GM12878 (cell line): ENCODE measurements around the gene PFN4. TPM values are rescaled to one million over a fixed set of nuclear protein-coding genes. Genes with fewer than 3 reads are reported as not detected.

Source experiments
- ATAC-seq: fragments of 200-7000 bp; cut with Tn5 transposase; 3 replicates; pipeline ENCODE4 v1.9.1; 2020; ENCODE audit warnings: mild to moderate bottlenecking, moderate library complexity
- BruUV-seq: library from RNA; stranded (reverse); fragments of 400-500 nt; replicated peaks from 2 replicates; lab custom pipeline; 2021; lab: Mats Ljungman, UMichigan
- CTCF ChIA-PET: fragments of 300-600 bp; sonication (Branson Sonifier 250); formaldehyde crosslinking; extraction: SDS; loops from one replicate; lab custom pipeline; 2021; ENCODE audit warnings: inconsistent platforms; lab: Yijun Ruan, JAX
- POLR2A ChIA-PET: fragments of 350-600 bp; formaldehyde crosslinking; extraction: SDS; loops from one replicate; lab custom pipeline; 2021; ENCODE audit warnings: inconsistent platforms; lab: Charles Lee
- RAD21 ChIA-PET: fragments of 300-600 bp; sonication (Branson Sonifier 250); formaldehyde crosslinking; loops from one replicate; lab custom pipeline; 2023; ENCODE audit warnings: antibody characterized with exemption; ENCODE audit not compliant: unreplicated experiment; lab: Charles Lee
- SMC1A ChIA-PET: fragments of 300-600 bp; sonication (Branson Sonifier 250); formaldehyde crosslinking; loops from one replicate; lab custom pipeline; 2023; ENCODE audit not compliant: unreplicated experiment, uncharacterized antibody; lab: Charles Lee
- DNase-seq: peaks from one replicate; pipeline ENCODE4 v3.0.0-alpha.2; 2011; ENCODE audit warnings: low read depth, low spot score
- FAIRE-seq: peaks from 3 replicates; lab custom pipeline; 2011; peaks lifted over from hg19 to GRCh38; lab: Jason Lieb, UNC
- H2AFZ ChIP-seq: 2 replicates; pipeline ENCODE4 v1.6.0; 2011; ENCODE audit warnings: low read depth, low read length, control low read depth; ENCODE audit not compliant: control insufficient read depth
- H3K27ac ChIP-seq: 2 replicates; pipeline ENCODE4 v1.5.1; 2011; ENCODE audit warnings: control low read depth; ENCODE audit not compliant: control insufficient read depth, insufficient read depth
- H3K27me3 ChIP-seq, 2 experiments: replicated peaks in 1 of 2; 2 replicates each; pipeline versions ENCODE4 v1.6.0 to v1.6.1; 2011; ENCODE audit warnings: low read length in 1 of 2; ENCODE audit not compliant: control insufficient read depth in 2 of 2, insufficient read depth in 2 of 2
- H3K36me3 ChIP-seq, 2 experiments: 2 replicates each; pipeline ENCODE4 v1.5.1; 2011; ENCODE audit warnings: low read length in 1 of 2; ENCODE audit not compliant: control insufficient read depth in 2 of 2, insufficient read depth in 2 of 2
- H3K4me1 ChIP-seq: 2 replicates; pipeline ENCODE4 v1.6.1; 2011; ENCODE audit warnings: mild to moderate bottlenecking, low read length, moderate library complexity, mixed read lengths; ENCODE audit not compliant: control insufficient read depth, insufficient read depth
- H3K4me2 ChIP-seq: 2 replicates; pipeline ENCODE4 v1.6.0; 2011; ENCODE audit warnings: control low read depth; ENCODE audit not compliant: control insufficient read depth, insufficient read depth
- H3K4me3 ChIP-seq: fragments of 200-600 bp; sonication (generic); 2 replicates; pipeline ENCODE4 v1.5.1; 2016
- H3K79me2 ChIP-seq: 2 replicates; pipeline ENCODE4 v1.6.0; 2011; ENCODE audit warnings: low read length; ENCODE audit not compliant: control insufficient read depth, insufficient read depth
- H3K9ac ChIP-seq: 2 replicates; pipeline ENCODE4 v1.8.0; 2011; ENCODE audit warnings: low read length, control low read depth, mixed read lengths; ENCODE audit not compliant: control insufficient read depth, insufficient read depth
- H3K9me3 ChIP-seq: replicated peaks from 3 replicates; pipeline ENCODE4 v1.5.1; 2011; ENCODE audit warnings: mild to moderate bottlenecking, low read length; ENCODE audit not compliant: control insufficient read depth, insufficient read depth
- H4K20me1 ChIP-seq: 2 replicates; pipeline ENCODE4 v1.6.0; 2011; ENCODE audit not compliant: control insufficient read depth, insufficient read depth
- HDAC6 ChIP-seq: fragments of 200-600 bp; sonication (generic); IDR thresholded peaks from one replicate; pipeline ENCODE4 v1.8.0; 2017; ENCODE audit warnings: antibody characterized with exemption; ENCODE audit not compliant: unreplicated experiment
- POLR2A ChIP-seq: IDR thresholded peaks from 2 replicates; pipeline ENCODE4 v1.6.1; 2011; ENCODE audit warnings: low read depth, mild to moderate bottlenecking, low read length
- RCOR1 ChIP-seq: conservative IDR thresholded peaks from 2 replicates; pipeline ENCODE4 v1.6.1; 2012; ENCODE audit warnings: low read depth, low read length, improper control_type of control experiment
- SMAD1 ChIP-seq: fragments of 450-650 bp; IDR thresholded peaks from 2 replicates; pipeline ENCODE4 v1.6.1; 2018; ENCODE audit warnings: mild to moderate bottlenecking, low read depth; ENCODE audit not compliant: partially characterized antibody
- SMAD5 ChIP-seq: IDR thresholded peaks from 2 replicates; pipeline ENCODE4 v1.6.1; 2016; ENCODE audit warnings: antibody characterized with exemption, low read depth
- SUZ12 ChIP-seq: fragments of 200-600 bp; sonication (generic); IDR thresholded peaks from one replicate; pipeline ENCODE4 v1.6.1; 2018; ENCODE audit warnings: antibody characterized with exemption, mild to moderate bottlenecking; ENCODE audit not compliant: unreplicated experiment
- WGBS: methylation state at CpG from one replicate; pipeline ENCODE4 v1.1.6; 2016; ENCODE audit warnings: low lambda C conversion rate; ENCODE audit not compliant: insufficient replicate concordance, insufficient coverage; ENCODE audit errors: missing lambda C conversion rate; 5-methylcytosine and 5-hydroxymethylcytosine counted together
- in situ Hi-C: fragments of 300-500 bp; cut with MboI; formaldehyde crosslinking; loops from 9 replicates; pipeline ENCODE4 v1.14.3; 2018; ENCODE audit warnings: mixed read lengths
- intact Hi-C: fragments of 100-400 bp; cut with micrococcal nuclease; formaldehyde crosslinking; loops from one replicate; pipeline ENCODE4 v1.14.2; 2022; ENCODE audit not compliant: unreplicated experiment
- polyA plus RNA-seq, 11 experiments: library from polyadenylated mRNA; depleted of rRNA in 4 of 11; unstranded in 6 of 11; stranded (reverse) in 5 of 11; fragments of >200 nt; fragmentation: Nextera tagmentation in 4 of 11; fragmentation: Illumina TruSeq in 1 of 11; extraction: Ambion mirVana in 4 of 11; extraction: Trizol in 1 of 11; gene quantifications; 1 replicate in 1 of 11; 2 replicates in 10 of 11; pipeline versions ENCODE4 v1.2.1 to v1.2.3, GENCODE V29; 2011 to 2016; ENCODE audit warnings: inconsistent platforms in 2 of 11, missing spikeins in 2 of 11, low read depth in 1 of 11
- total RNA-seq, 4 experiments: library from RNA; depleted of rRNA in 3 of 4; stranded (reverse); fragments of >200 nt in 3 of 4; fragmentation: Illumina TruSeq in 1 of 4; extraction: Trizol in 1 of 4; gene quantifications; 2 replicates each; pipeline versions ENCODE4 v1.2.1 to v1.2.3, GENCODE V29; 2013 to 2021

Gene PFN4
- total and polyA plus RNA-seq, 10 of the 15 experiments (the other 5 are each of a cell fraction or from before 2014, with no cell fraction given) = 0.12 to 2.1 (median 1.0) TPM

DNA sequence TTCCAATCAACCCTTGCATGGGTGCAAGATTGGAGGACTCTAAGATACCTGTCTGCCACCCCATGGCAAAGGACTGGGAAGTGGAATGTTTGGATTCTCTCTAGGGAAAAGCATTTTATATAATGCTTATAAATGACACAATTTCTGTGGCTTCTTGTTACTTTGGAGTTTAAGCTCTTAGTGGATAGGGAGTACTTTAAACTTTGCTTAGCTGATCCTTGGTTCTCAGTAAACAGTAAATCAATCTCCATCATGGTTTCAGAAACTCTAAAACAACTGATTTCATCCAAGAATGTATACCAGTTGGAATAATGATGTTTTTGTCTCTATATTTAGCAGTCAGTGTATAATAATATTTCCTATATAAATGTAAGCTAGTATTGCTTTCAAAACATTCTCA lies 37.6 kb upstream of the PFN4 start:
- Histone ChIP-seq H3K36me3 (no peaks in the 10 kb centered on the region), H3K79me2 (no peaks in the 10 kb centered on the region), H2AFZ (no peak overlapping the region), H3K27ac (no peak overlapping the region), H3K9me3 (no peaks in the 10 kb centered on the region), H3K27me3 (no peaks in the 10 kb centered on the region), H4K20me1 (no peaks in the 10 kb centered on the region), H3K4me2 (no peak overlapping the region), H3K9ac (no peak overlapping the region), H3K4me1 (0 out of 2 replicates have a peak, but pooled peaks cover 4% of the 10 kb centered on the region), H3K4me3 (no peak overlapping the region)
- no peak for DNase-seq
- ChIA-PET RAD21 (interaction anchor here (0.6 kb wide), 1 partner anchor 170 kb away, joined by 3 read pairs; no protein-coding TSS in a partner anchor), SMC1A (interaction anchor here (0.7 to 1.9 kb wide), 3 partner anchors 37 to 76 kb away, joined by 4 to 7 read pairs (median 4); partner anchors contain the start of genes FAM228B and TP53I3), POLR2A (no interaction called here), CTCF (interaction anchor here (0.6 to 3.7 kb wide), 3 partner anchors 10 to 16 kb away, joined by 3 to 15 read pairs (median 5); no protein-coding TSS in a partner anchor)
- in situ Hi-C loops = no loop called here
- TF ChIP-seq SMAD1 = no peak
- intact Hi-C loops = no loop called here
- no peak for ATAC-seq
- no peak for FAIRE-seq
- BruUV-seq = no TSS peak

GRCh38 chr2:24159708-24160107 lies 36.6 kb upstream of the PFN4 start:
- 78% methylated on average over 4 of the region's 4 CpGs for WGBS
- ChIA-PET POLR2A (no interaction called here), RAD21 (no interaction called here), CTCF (interaction anchor here (2.9 kb wide), 1 partner anchor 75 kb away, joined by 7 read pairs; the partner anchor contains the start of gene TP53I3), SMC1A (interaction anchor here (1.5 kb wide), 1 partner anchor 17 kb away, joined by 3 read pairs; no protein-coding TSS in a partner anchor)
- in situ Hi-C loops (no loop called here), intact Hi-C loops (no loop called here)
- no peak for DNase-seq
- H3K9me3 ChIP-seq = no peaks in the 10 kb centered on the region
- no peak overlapping the region for H2AFZ ChIP-seq
- no TSS peak for BruUV-seq
- no peak overlapping the region for H3K9ac ChIP-seq
- H3K79me2 ChIP-seq = no peaks in the 10 kb centered on the region
- no peaks in the 10 kb centered on the region for H4K20me1 ChIP-seq
- no peak for FAIRE-seq
- no peak for ATAC-seq
- no peaks in the 10 kb centered on the region for H3K27me3 ChIP-seq
- no peak overlapping the region for H3K27ac ChIP-seq
- H3K36me3 ChIP-seq = no peaks in the 10 kb centered on the region
- 0 out of 2 replicates have a peak, but pooled peaks cover under 1% of the 10 kb centered on the region for H3K4me1 ChIP-seq
- no peak overlapping the region for H3K4me3 ChIP-seq
- H3K4me2 ChIP-seq = no peak overlapping the region
- TF ChIP-seq RCOR1 (no peak), POLR2A (no peak), SMAD5 (no peak), SUZ12 (no peak), HDAC6 (no peak)
